ENCODE data around the gene ATRIP.
"Not testable (repeated sequence)": the region's sequence is repeated elsewhere in the genome, so short reads cannot be mapped to it uniquely, and the experiment has no call there.

Gene ATRIP

DNA sequence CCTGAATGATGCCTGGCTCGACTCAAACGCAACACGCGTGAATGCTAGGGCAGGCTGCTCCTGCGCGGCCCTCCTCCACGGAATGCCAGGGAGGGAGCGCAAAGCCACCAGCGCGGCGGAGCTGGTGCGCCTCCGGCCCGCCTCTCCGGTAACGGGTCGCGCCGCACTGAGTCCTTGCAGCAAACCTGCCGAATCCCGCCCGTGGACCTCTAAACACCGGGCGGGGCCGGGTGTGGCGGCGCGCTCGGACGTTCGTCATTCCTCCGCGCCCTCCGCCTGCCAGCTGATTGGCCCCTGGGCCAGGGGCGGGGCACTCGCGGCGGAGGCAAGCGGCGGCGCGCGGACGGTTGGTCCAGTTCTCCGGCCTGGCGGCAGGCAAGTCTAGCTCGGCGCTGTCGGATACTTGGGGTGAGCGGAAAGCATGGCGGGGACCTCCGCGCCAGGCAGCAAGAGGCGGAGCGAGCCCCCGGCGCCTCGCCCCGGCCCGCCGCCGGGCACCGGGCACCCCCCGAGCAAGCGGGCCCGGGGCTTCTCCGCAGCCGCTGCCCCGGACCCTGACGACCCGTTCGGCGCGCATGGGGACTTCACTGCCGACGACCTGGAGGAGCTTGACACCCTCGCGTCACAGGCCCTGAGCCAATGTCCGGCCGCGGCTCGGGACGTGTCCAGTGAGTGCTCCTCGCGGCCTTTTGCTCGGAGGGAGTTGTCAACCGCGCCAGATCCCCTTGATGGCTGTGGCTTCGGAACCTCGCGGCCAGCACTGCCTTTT, at the start of gene ATRIP:
ATRIP (plus strand) TSS at position 313 of the 769 bp plus-strand sequence; CDS start at position 422, 109 bp downstream.
- TF ChIP-seq ZFX (IDR thresholded peaks at IDR 0.05; ENCODE audit: borderline replicate concordance): no peak
- TF ChIP-seq, protein P1, sequence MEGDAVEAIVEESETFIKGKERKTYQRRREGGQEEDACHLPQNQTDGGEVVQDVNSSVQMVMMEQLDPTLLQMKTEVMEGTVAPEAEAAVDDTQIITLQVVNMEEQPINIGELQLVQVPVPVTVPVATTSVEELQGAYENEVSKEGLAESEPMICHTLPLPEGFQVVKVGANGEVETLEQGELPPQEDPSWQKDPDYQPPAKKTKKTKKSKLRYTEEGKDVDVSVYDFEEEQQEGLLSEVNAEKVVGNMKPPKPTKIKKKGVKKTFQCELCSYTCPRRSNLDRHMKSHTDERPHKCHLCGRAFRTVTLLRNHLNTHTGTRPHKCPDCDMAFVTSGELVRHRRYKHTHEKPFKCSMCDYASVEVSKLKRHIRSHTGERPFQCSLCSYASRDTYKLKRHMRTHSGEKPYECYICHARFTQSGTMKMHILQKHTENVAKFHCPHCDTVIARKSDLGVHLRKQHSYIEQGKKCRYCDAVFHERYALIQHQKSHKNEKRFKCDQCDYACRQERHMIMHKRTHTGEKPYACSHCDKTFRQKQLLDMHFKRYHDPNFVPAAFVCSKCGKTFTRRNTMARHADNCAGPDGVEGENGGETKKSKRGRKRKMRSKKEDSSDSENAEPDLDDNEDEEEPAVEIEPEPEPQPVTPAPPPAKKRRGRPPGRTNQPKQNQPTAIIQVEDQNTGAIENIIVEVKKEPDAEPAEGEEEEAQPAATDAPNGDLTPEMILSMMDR (IDR thresholded peaks at IDR 0.05): no peak
- H3K27ac ChIP-seq: peak within 1 kb of the TSS; percentile 83

GRCh38 chr3:48397767-48398681, 48.5 kb upstream of the ATRIP start:
- no peak overlapping the region for H3K27ac ChIP-seq
- no peak for TF ChIP-seq ZFX (IDR thresholded peaks at IDR 0.05; ENCODE audit: borderline replicate concordance)
- TF ChIP-seq, protein P1 (IDR thresholded peaks at IDR 0.05): no peak

- TF ChIP-seq, protein P1 (IDR thresholded peaks at IDR 0.05): no peak
- TF ChIP-seq ZFX (IDR thresholded peaks at IDR 0.05; ENCODE audit: borderline replicate concordance): no peak
- no peak overlapping the region for H3K27ac ChIP-seq
Measured at GRCh38 chr3:48398701-48399386, 47.7 kb upstream of the ATRIP start.

DNA sequence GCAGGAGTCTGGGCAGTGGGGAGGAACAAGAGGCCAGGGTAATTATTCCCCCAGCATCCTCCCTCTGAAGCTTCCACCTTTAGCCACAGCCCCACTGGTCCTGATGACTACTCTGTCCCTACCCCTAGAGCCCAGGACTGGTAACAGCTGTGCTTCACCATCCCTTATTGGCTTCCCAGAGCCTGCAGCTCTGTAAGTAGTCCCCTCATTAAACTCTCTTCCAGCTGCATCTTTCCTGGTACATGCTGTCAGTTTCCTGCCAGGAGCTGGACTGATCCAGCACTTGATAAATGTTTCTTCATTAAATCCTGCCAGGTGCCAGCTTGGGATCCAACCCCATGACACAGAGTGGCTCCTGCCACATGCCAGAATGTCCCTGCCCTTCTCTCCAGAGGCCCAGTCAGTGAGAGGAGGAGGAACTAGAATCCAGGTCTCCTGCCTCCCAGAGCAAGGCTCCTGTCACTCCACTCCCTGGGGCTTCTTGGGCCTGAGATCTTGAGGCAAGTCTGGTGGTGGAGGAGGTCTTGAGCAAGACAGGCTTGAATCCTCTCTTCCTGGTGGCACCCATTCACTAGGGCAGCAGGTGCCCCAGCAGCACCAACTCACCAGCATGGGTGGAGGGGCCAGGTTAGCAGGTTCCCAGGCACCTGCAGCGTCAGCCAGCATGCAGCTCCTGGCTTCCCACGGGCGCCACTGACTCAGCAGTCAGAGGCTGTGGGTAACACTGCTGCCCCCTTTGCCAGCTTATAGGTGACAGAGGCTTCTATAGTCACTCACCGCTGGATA, 47.0 kb upstream of the ATRIP start:
- TF ChIP-seq, protein P1 (IDR thresholded peaks at IDR 0.05): no peak
- no peak for TF ChIP-seq ZFX (IDR thresholded peaks at IDR 0.05; ENCODE audit: borderline replicate concordance)

GRCh38 chr3:48400824-48401433, 45.6 kb upstream of the ATRIP start:
- TF ChIP-seq ZFX (IDR thresholded peaks at IDR 0.05; ENCODE audit: borderline replicate concordance): no peak
- TF ChIP-seq, protein P1 (IDR thresholded peaks at IDR 0.05): peak; percentile 92
- H3K27ac ChIP-seq: no peak overlapping the region

More for the DNA sequence above, 47.0 kb upstream of the ATRIP start:
- no peak overlapping the region for H3K27ac ChIP-seq

DNA sequence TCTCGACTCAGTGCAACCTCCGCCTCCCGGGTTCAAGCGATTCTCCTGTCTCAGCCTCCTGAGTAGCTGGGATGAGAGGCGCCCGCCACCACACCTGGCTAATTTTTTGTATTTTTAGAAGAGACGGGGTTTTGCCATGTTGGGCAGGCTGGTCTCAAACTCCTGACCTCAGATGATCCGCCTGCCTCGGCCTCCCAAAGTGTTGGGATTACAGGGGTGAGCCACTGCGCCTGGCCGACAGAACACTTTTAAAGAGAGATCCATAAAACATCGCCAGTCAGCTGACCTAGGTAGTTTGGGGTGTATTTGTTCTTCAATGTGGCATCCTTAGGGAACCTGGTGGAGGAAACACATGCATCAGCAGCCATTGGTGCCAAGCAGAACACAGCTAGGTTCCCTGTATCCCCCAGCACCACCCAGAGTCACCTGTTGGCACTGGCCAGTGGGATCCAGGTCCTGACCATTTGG, 45.1 kb upstream of the ATRIP start:
- not testable (repeated sequence) for H3K27ac ChIP-seq

Data from 22Rv1 (cell line).